PC-9 (cell line): ENCODE data around the gene CCDC136. TPM values are rescaled to one million over a fixed set of nuclear protein-coding genes. Genes with fewer than 3 reads are reported as not detected.

ENCODE experiments used
- BruUV-seq: library from RNA; stranded (reverse); fragments of 400-500 nt; replicated peaks from 2 replicates; lab custom pipeline; 2021; lab: Mats Ljungman, UMichigan
- CTCF ChIA-PET: fragments of 300-600 bp; sonication (Branson Sonifier 250); formaldehyde crosslinking; loops from one replicate; lab custom pipeline; 2022; ENCODE audit warnings: antibody characterized with exemption; lab: Charles Lee
- POLR2A ChIA-PET: fragments of 300-600 bp; sonication (Branson Sonifier 250); formaldehyde crosslinking; loops from one replicate; lab custom pipeline; 2022; ENCODE audit warnings: antibody characterized with exemption; ENCODE audit not compliant: unreplicated experiment; lab: Charles Lee
- DNase-seq, 2 experiments: peaks; one replicate each; pipeline versions ENCODE4 v3.0.0 to v3.0.0-alpha.2; 2015 to 2022; ENCODE audit warnings: mixed read lengths in 1 of 2
- H2AFZ ChIP-seq: fragments of 200-600 bp; sonication (generic); 2 replicates; pipeline ENCODE4 v1.8.1; 2017; ENCODE audit warnings: antibody characterized with exemption
- H3F3A ChIP-seq: fragments of 200-600 bp; sonication (generic); 2 replicates; pipeline ENCODE4 v1.8.1; 2017; ENCODE audit warnings: antibody characterized with exemption, mild to moderate bottlenecking, low read depth; ENCODE audit not compliant: insufficient read depth
- H3K27ac ChIP-seq: fragments of 200-600 bp; sonication (generic); 2 replicates; pipeline ENCODE4 v1.6.1; 2016; ENCODE audit warnings: mixed run types
- H3K27me3 ChIP-seq: fragments of 200-600 bp; sonication (generic); 2 replicates; pipeline ENCODE4 v1.6.1; 2016; ENCODE audit warnings: low read depth, mixed run types; ENCODE audit not compliant: insufficient read depth
- H3K36me3 ChIP-seq: fragments of 200-600 bp; sonication (generic); 2 replicates; pipeline ENCODE4 v1.6.1; 2016; ENCODE audit warnings: low read depth, mixed run types
- H3K4me1 ChIP-seq: fragments of 200-600 bp; sonication (generic); replicated peaks from 2 replicates; pipeline ENCODE4 v1.6.1; 2016; ENCODE audit warnings: mixed run types; ENCODE audit not compliant: insufficient read depth
- H3K4me2 ChIP-seq: fragments of 200-600 bp; sonication (generic); 2 replicates; pipeline ENCODE4 v1.6.1; 2017; ENCODE audit warnings: mixed run types
- H3K4me3 ChIP-seq: fragments of 200-600 bp; sonication (generic); 2 replicates; pipeline ENCODE4 v1.6.1; 2016; ENCODE audit warnings: mixed run types
- H3K79me2 ChIP-seq: fragments of 200-600 bp; sonication (generic); 2 replicates; pipeline ENCODE4 v1.6.1; 2017; ENCODE audit warnings: low read depth, mixed run types
- H3K9me2 ChIP-seq: fragments of 200-600 bp; sonication (generic); 2 replicates; pipeline ENCODE4 v1.8.1; 2017; ENCODE audit warnings: mild to moderate bottlenecking; ENCODE audit not compliant: insufficient read depth
- H3K9me3 ChIP-seq: fragments of 200-600 bp; sonication (generic); 2 replicates; pipeline ENCODE4 v1.8.1; 2016; ENCODE audit warnings: low read depth; ENCODE audit not compliant: insufficient read depth
- H4K20me1 ChIP-seq: fragments of 200-600 bp; sonication (generic); 2 replicates; pipeline ENCODE4 v1.8.1; 2017; ENCODE audit not compliant: insufficient read depth
- CTCF ChIP-seq: fragments of 200-600 bp; sonication (generic); conservative IDR thresholded peaks from 2 replicates; pipeline ENCODE4 v1.6.1; 2017; ENCODE audit warnings: mixed run types, antibody characterized with exemption, mild to moderate bottlenecking, moderate library complexity
- EZH2 ChIP-seq: fragments of 200-600 bp; sonication (generic); IDR thresholded peaks from 2 replicates; pipeline ENCODE4 v1.8.0; 2017; ENCODE audit warnings: antibody characterized with exemption, low read depth
- intact Hi-C: fragments of 100-400 bp; cut with micrococcal nuclease; formaldehyde crosslinking; loops from one replicate; pipeline ENCODE4 v1.10.0; 2022; ENCODE audit not compliant: unreplicated experiment
- total RNA-seq: library from RNA; stranded (reverse); gene quantifications from 2 replicates; pipeline ENCODE4 v1.2.3, GENCODE V29; 2021

CCDC136 gene
- total RNA-seq, 1 experiment from 2014 or later: 7.1 TPM

DNA sequence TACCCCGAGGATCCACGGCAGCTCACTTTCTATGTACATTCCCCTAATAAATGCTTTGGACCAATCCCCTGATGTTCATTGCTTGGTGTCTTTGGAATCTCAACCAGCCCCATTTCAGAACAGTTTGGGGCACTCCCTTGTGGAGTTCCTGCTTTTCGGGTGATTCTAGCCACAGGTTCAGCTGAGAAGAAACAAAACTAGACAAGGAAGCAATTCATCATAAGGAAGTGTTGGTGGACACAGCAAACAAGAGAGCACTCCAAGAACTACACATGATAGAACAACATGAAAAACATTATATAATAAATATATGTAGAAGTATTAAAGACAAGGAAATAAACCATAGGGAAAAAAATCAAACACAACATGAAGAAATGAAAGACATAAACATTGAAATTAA is 6.0 kb upstream of the CCDC136 start:
- no TSS peak for BruUV-seq
- no peaks in the 10 kb centered on the region for H3K9me3 ChIP-seq
- no peak for TF ChIP-seq CTCF
- no peak for TF ChIP-seq EZH2
- POLR2A ChIA-PET: no interaction called here
- H3K4me2 ChIP-seq: no peak overlapping the region
- H3K9me2 ChIP-seq: no peaks in the 10 kb centered on the region
- CTCF ChIA-PET: no interaction called here
- no peaks in the 10 kb centered on the region for H3K4me1 ChIP-seq
- H3K4me3 ChIP-seq: no peak overlapping the region
- H3K79me2 ChIP-seq: no peaks in the 10 kb centered on the region
- H2AFZ ChIP-seq: no peak overlapping the region
- intact Hi-C loops: no loop called here
- H3K36me3 ChIP-seq: no peaks in the 10 kb centered on the region
- no peaks in the 10 kb centered on the region for H3K27me3 ChIP-seq
- H4K20me1 ChIP-seq: no peaks in the 10 kb centered on the region
- peaks cover 4% of the 10 kb centered on the region; the same call in 1 of the 2 replicates for H3F3A ChIP-seq
- no peak overlapping the region for H3K27ac ChIP-seq
- no peak for DNase-seq

DNA sequence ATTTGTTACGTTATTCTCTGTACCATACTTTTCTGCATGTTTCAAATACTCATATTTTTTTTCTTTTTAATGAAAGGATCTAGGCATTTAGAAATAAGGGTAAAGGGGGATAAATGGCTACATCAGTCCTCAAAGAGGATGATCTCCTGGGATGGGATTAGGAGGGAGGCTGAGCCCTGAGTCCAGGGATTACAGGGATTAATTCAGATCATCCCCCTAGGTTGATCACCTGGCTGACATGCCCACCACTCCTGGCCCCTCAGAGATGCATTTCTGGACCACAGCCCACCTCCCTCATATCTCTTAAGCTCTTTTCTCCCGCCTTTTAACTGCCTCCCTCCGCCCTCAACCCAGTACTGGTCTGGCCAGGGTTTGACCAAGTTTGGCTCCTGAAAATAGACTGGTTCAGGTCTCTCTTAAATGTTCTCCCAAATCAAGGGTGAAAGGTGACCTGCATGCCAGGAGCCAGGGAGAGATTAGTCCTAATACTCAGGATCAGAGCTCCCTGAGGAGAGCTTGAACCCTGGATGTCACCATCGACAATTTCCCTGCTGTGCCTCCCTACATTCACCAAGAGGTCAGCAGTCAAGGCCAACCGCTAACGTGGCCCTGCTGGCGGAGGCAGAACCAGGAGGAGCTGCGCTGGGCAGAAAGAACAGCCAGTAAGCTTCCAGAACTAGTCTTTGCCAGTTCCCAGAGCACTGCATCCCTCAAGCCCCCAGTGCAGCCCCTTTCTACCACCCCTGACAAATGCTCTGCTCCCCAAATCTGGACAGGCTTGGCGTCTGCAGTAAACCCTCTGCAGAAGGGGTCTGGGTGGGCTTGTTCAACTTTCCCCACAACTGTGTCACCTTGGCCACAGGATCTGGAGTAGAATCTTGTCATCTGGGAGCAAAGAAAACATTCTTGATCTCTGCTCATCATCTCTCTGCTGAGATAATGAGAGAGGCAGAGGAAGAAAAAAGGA is 3.0 kb upstream of the CCDC136 start:
- no peaks in the 10 kb centered on the region for H3K36me3 ChIP-seq
- H2AFZ ChIP-seq: no peak overlapping the region
- no peak overlapping the region for H3K27ac ChIP-seq
- no TSS peak for BruUV-seq
- H3K4me3 ChIP-seq: no peak overlapping the region
- POLR2A ChIA-PET: no interaction called here
- no peaks in the 10 kb centered on the region for H3K79me2 ChIP-seq
- CTCF ChIA-PET: interaction anchor here (0.6 kb wide), 1 partner anchor 386 kb away, joined by 9 read pairs; no protein-coding TSS in a partner anchor
- H4K20me1 ChIP-seq: no peaks in the 10 kb centered on the region
- H3K9me2 ChIP-seq: no peaks in the 10 kb centered on the region
- no peak overlapping the region for H3K4me2 ChIP-seq
- peaks cover 4% of the 10 kb centered on the region; the same call in 1 of the 2 replicates for H3F3A ChIP-seq
- DNase-seq: no peak
- H3K9me3 ChIP-seq: no peaks in the 10 kb centered on the region
- intact Hi-C loops: no loop called here
- peaks cover 4% of the 10 kb centered on the region; the same call in 1 of the 2 replicates for H3K4me1 ChIP-seq
- TF ChIP-seq CTCF: no peak
- no peak for TF ChIP-seq EZH2
- no peaks in the 10 kb centered on the region for H3K27me3 ChIP-seq

- Histone ChIP-seq H3K9me3 (no peaks in the 10 kb centered on the region), H3K4me2 (peak overlapping the region; percentile 84), H3K27me3 (no peaks in the 10 kb centered on the region), H3K27ac (no peak overlapping the region), H3K4me3 (peak overlapping the region; percentile 65; the same call in 1 of the 2 replicates), H3K9me2 (no peaks in the 10 kb centered on the region), H3K36me3 (no peaks in the 10 kb centered on the region), H3F3A (peaks cover 4% of the 10 kb centered on the region; the same call in 1 of the 2 replicates), H4K20me1 (no peaks in the 10 kb centered on the region), H3K4me1 (peaks cover 4% of the 10 kb centered on the region; the same call in 1 of the 2 replicates), H3K79me2 (no peaks in the 10 kb centered on the region), H2AFZ (peak overlapping the region; percentile 88)
- POLR2A ChIA-PET: no interaction called here
- intact Hi-C loops: loop anchor here (5.0 kb wide), 2 partner anchors 37 to 72 kb away; partner anchors contain the start of gene ATP6V1F
- BruUV-seq: no TSS peak
- CTCF ChIA-PET: no interaction called here
- DNase-seq: no peak
- TF ChIP-seq CTCF: no peak
- no peak for TF ChIP-seq EZH2
Measured at GRCh38 chr7:128790315-128791041, 1.3 kb upstream of the CCDC136 start.
